Measurements from ENCODE around the gene DOCK10. TPM values are rescaled to one million over a fixed set of nuclear protein-coding genes. Genes with fewer than 3 reads are reported as not detected.

Gene DOCK10
- total RNA-seq, 1 donor from 2014 or later = 172 TPM

DNA sequence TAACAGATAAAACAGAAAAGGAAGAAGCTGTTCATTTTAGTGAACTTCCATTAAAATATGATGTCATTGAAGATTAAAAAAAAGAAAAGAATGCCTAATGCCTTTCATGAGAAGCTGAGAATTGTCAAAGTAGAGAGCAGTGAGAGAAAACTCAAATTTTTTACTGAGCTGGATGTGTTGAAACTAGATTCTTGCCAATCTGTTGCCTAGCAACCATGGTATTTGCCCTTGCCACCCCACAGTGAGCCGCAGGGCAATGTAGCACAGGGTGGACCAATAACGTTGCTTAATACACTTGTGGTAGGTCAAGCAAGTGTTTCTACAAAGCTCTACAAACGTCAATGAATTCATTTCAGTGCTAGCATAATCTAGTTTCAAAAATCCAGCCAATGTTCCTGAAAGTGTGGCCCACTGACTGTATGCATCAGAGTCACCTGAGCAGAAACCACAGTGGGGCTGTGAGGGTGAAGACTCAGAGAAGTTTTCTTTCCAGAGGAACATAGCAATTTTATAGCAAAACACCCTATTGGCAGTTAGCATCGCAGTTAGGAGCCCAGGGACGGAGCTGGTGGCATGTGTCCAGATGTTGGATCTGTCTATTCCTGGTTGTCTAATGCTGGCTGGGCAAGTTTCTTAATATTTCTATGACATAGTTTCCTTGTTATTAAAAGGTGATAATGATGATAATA is 132.2 kb downstream of the DOCK10 start:
- peaks cover 51% of the 10 kb centered on the region for H3K36me3 Mint-ChIP-seq (ENCODE audit: low read depth)
- intact Hi-C loops (cut with micrococcal nuclease) = loop anchor here (1.0 kb wide), 1 partner anchor 12 kb away; no protein-coding TSS in a partner anchor
- ATAC-seq (ENCODE audit: low read depth) = peak; percentile 85
- peak overlapping the region; percentile 82 for H3K27ac Mint-ChIP-seq
- TF ChIP-seq, protein P1, sequence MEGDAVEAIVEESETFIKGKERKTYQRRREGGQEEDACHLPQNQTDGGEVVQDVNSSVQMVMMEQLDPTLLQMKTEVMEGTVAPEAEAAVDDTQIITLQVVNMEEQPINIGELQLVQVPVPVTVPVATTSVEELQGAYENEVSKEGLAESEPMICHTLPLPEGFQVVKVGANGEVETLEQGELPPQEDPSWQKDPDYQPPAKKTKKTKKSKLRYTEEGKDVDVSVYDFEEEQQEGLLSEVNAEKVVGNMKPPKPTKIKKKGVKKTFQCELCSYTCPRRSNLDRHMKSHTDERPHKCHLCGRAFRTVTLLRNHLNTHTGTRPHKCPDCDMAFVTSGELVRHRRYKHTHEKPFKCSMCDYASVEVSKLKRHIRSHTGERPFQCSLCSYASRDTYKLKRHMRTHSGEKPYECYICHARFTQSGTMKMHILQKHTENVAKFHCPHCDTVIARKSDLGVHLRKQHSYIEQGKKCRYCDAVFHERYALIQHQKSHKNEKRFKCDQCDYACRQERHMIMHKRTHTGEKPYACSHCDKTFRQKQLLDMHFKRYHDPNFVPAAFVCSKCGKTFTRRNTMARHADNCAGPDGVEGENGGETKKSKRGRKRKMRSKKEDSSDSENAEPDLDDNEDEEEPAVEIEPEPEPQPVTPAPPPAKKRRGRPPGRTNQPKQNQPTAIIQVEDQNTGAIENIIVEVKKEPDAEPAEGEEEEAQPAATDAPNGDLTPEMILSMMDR (IDR thresholded peaks at IDR 0.05) = no peak
- H3K4me1 Mint-ChIP-seq = peaks cover 46% of the 10 kb centered on the region
- CTCF ChIA-PET = interaction anchor here (1.7 kb wide), 1 partner anchor 92 kb away, joined by 4 read pairs; no protein-coding TSS in a partner anchor
- POLR2A ChIA-PET = interaction anchor here (1.1 to 2.1 kb wide), 2 partner anchors 12 to 92 kb away, joined by 3 to 17 read pairs; no protein-coding TSS in a partner anchor
- H3K9me3 Mint-ChIP-seq = no peaks in the 10 kb centered on the region
- H3K4me3 Mint-ChIP-seq = peak overlapping the region; percentile 30
- DNase-seq = no peak
- no peaks in the 10 kb centered on the region for H3K27me3 Mint-ChIP-seq

- intact Hi-C loops (cut with micrococcal nuclease) = no loop called here
- ATAC-seq (ENCODE audit: low read depth) (no peak), DNase-seq (no peak)
- peak overlapping the region; percentile 50 for H3K27ac Mint-ChIP-seq
- H3K4me3 Mint-ChIP-seq = no peak overlapping the region
- ChIA-PET POLR2A (no interaction called here), CTCF (interaction anchor here (0.7 kb wide), 1 partner anchor 93 kb away, joined by 3 read pairs; no protein-coding TSS in a partner anchor)
- TF ChIP-seq, protein P1 (IDR thresholded peaks at IDR 0.05) = no peak
- no peaks in the 10 kb centered on the region for H3K9me3 Mint-ChIP-seq
- H3K4me1 Mint-ChIP-seq = peaks cover 48% of the 10 kb centered on the region
- H3K36me3 Mint-ChIP-seq (ENCODE audit: low read depth) = peaks cover 50% of the 10 kb centered on the region
- no peaks in the 10 kb centered on the region for H3K27me3 Mint-ChIP-seq
These were observed 133.4 kb downstream of the DOCK10 start for GRCh38 chr2:224908818-224909217.

DNA sequence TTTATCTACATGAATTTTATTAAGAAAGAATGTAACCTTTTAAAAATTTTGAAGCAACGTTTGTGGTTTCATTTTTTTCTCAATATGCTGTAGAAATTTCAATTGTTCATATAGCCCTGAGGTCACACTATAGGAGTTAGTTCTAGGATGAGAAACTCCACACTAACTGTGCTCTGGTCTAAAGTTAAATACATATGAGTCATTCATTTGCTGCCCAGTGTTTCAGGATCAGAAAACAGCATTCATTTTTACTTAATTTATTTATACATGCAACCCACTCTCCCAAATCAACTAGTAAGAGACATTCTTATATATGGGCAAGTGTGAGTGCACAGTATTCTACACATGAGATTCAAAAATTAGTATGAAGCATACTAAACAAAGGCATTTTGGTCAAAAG is 137.9 kb downstream of the DOCK10 start:
- no peak for ATAC-seq (ENCODE audit: low read depth)
- peaks cover 25% of the 10 kb centered on the region for H3K4me1 Mint-ChIP-seq

GRCh38 chr2:224903621-224904020 is 138.6 kb downstream of the DOCK10 start:
- H3K4me3 Mint-ChIP-seq = no peak overlapping the region
- H3K4me1 Mint-ChIP-seq = peaks cover 17% of the 10 kb centered on the region
- H3K9me3 Mint-ChIP-seq = no peaks in the 10 kb centered on the region
- ChIA-PET POLR2A (no interaction called here), CTCF (no interaction called here)
- TF ChIP-seq, protein P1 (IDR thresholded peaks at IDR 0.05) = no peak
- intact Hi-C loops (cut with micrococcal nuclease) = no loop called here
- H3K27ac Mint-ChIP-seq = no peak overlapping the region
- H3K36me3 Mint-ChIP-seq (ENCODE audit: low read depth) = peaks cover 47% of the 10 kb centered on the region
- H3K27me3 Mint-ChIP-seq = no peaks in the 10 kb centered on the region
- no peak for DNase-seq
- ATAC-seq (ENCODE audit: low read depth) = no peak

More for the DNA sequence above, 137.9 kb downstream of the DOCK10 start:
- intact Hi-C loops (cut with micrococcal nuclease) = no loop called here
- no peaks in the 10 kb centered on the region for H3K9me3 Mint-ChIP-seq
- POLR2A ChIA-PET = no interaction called here
- H3K27me3 Mint-ChIP-seq = no peaks in the 10 kb centered on the region
- CTCF ChIA-PET = no interaction called here
- TF ChIP-seq, protein P1 (IDR thresholded peaks at IDR 0.05) = no peak
- H3K4me3 Mint-ChIP-seq = no peak overlapping the region
- H3K36me3 Mint-ChIP-seq (ENCODE audit: low read depth) = peaks cover 47% of the 10 kb centered on the region
- no peak for DNase-seq
- no peak overlapping the region for H3K27ac Mint-ChIP-seq

DNA sequence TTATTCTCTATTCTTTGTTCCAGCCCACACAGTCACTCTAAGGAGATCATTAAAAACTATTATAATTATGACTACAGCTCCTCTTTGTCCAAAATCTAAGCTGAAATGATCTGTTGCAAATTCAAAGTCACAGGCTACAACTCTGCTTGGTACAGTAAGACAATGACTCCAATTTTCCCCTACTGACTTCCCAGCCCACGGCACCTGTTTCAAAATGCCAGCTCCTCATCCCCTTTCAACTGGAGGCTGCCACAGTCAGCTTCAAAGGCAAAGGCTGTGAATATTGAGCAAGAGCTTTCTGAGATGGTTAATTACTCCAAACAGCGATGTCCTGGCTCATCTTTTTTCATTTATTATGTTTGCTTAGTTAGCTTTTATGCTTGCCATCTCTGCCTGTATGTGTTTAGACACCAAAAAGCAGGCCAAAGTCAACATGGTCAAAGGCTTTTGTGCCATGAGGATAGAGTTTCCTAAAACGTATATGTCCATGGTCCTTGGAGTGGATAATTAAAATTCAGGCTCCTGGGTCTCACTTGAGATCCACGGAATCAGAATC is 141.1 kb downstream of the DOCK10 start:
- TF ChIP-seq, protein P1 (IDR thresholded peaks at IDR 0.05) = no peak
- ChIA-PET CTCF (no interaction called here), POLR2A (no interaction called here)
- Mint-ChIP-seq H3K9me3 (no peaks in the 10 kb centered on the region), H3K36me3 (ENCODE audit: low read depth) (peaks cover 38% of the 10 kb centered on the region), H3K27me3 (no peaks in the 10 kb centered on the region), H3K27ac (peak overlapping the region; percentile 30), H3K4me1 (peaks cover 18% of the 10 kb centered on the region), H3K4me3 (no peak overlapping the region)
- intact Hi-C loops (cut with micrococcal nuclease) = no loop called here
- DNase-seq = no peak
- no peak for ATAC-seq (ENCODE audit: low read depth)
